DND-41 (cell line): ENCODE results near the gene VAX1.

Experiments used
- ATAC-seq: fragments of 200-7000 bp; cut with Tn5 transposase; 3 replicates; pipeline ENCODE4 v1.9.1; 2021; ENCODE audit warnings: low read depth; ENCODE audit not compliant: insufficient read depth
- DNase-seq: peaks from one replicate; pipeline ENCODE4 v3.0.0-alpha.2; 2020
- H2AFZ ChIP-seq: 2 replicates; pipeline ENCODE4 v1.6.0; 2012; ENCODE audit warnings: low read depth, low read length
- H3K27ac ChIP-seq: 2 replicates; pipeline ENCODE4 v1.5.1; 2012; ENCODE audit warnings: low read length, inconsistent platforms
- H3K27me3 ChIP-seq: fragments of 200-600 bp; sonication (generic); 2 replicates; pipeline ENCODE4 v1.6.0; 2012; ENCODE audit warnings: low read length, mild to moderate bottlenecking, inconsistent platforms; ENCODE audit not compliant: insufficient read depth, poor library complexity
- H3K36me3 ChIP-seq: 2 replicates; pipeline ENCODE4 v1.5.1; 2012; ENCODE audit warnings: low read length, inconsistent platforms; ENCODE audit not compliant: insufficient read depth
- H3K4me1 ChIP-seq: 2 replicates; pipeline ENCODE4 v1.5.1; 2012; ENCODE audit warnings: mild to moderate bottlenecking, low read length; ENCODE audit not compliant: insufficient read depth
- H3K4me2 ChIP-seq: 2 replicates; pipeline ENCODE4 v1.6.0; 2012; ENCODE audit warnings: mild to moderate bottlenecking, moderate library complexity, low read length, inconsistent platforms; ENCODE audit not compliant: insufficient read depth
- H3K4me3 ChIP-seq, 2 experiments: fragments of 200-600 bp in 1 of 2; shearing (Covaris generic) in 1 of 2; 2 replicates each; pipeline ENCODE4 v1.5.1; 2012 to 2016; ENCODE audit warnings: inconsistent platforms in 2 of 2, low read length in 2 of 2, mild to moderate bottlenecking in 2 of 2, low read depth in 1 of 2, moderate library complexity in 1 of 2
- H3K79me2 ChIP-seq: 2 replicates; pipeline ENCODE4 v1.6.0; 2012; ENCODE audit warnings: low read length, inconsistent platforms; ENCODE audit not compliant: insufficient read depth
- H3K9ac ChIP-seq: 2 replicates; pipeline ENCODE4 v1.6.0; 2012; ENCODE audit warnings: low read depth, mild to moderate bottlenecking, inconsistent platforms, low read length, moderate library complexity
- H3K9me3 ChIP-seq: 2 replicates; pipeline ENCODE4 v1.5.1; 2012; ENCODE audit warnings: low read length, moderate library complexity, mild to moderate bottlenecking, inconsistent platforms; ENCODE audit not compliant: insufficient read depth, severe bottlenecking
- H4K20me1 ChIP-seq: 2 replicates; pipeline ENCODE4 v1.6.0; 2012; ENCODE audit warnings: low read length; ENCODE audit not compliant: insufficient read depth
- EZH2 ChIP-seq: IDR thresholded peaks from 3 replicates; pipeline ENCODE4 v1.6.1; 2012; ENCODE audit warnings: borderline replicate concordance, low read depth, mild to moderate bottlenecking, moderate library complexity, low read length, inconsistent platforms; ENCODE audit not compliant: severe bottlenecking
- TF ChIP-seq, protein P1 (sequence below): IDR thresholded peaks from 2 replicates; pipeline ENCODE4 v1.5.1; 2012; ENCODE audit warnings: borderline replicate concordance, low read length, moderate library complexity, mild to moderate bottlenecking; ENCODE audit not compliant: poor library complexity, severe bottlenecking; ENCODE audit errors: extremely low read depth

Gene VAX1

DNA sequence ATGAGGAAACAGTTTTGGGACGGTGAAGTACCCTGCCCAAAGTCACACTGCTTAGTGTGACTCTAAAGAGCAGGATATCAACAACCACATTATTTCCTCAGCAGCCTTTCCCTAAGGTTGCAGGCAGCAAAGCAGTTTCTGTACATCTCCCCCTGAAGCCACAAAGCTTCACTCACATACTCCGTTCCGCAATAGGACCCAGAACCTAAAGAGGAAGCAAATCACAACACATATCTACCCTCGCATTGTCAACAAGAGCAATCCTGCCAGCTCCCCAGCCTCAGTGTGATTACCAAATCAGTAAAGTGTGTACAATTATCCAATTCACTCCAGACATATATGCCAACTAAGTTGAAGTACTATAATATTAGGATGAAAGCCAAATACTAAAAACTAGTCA lies 30.8 kb downstream of the VAX1 start:
- H3K27me3 ChIP-seq, result no peaks in the 10 kb centered on the region
- no peak overlapping the region for H3K9ac ChIP-seq
- no peaks in the 10 kb centered on the region for H4K20me1 ChIP-seq
- ATAC-seq (no peak), DNase-seq (no peak)
- no peak overlapping the region for H3K27ac ChIP-seq
- no peaks in the 10 kb centered on the region for H3K36me3 ChIP-seq
- H3K9me3 ChIP-seq, result no peaks in the 10 kb centered on the region
- TF ChIP-seq EZH2, result no peak
- TF ChIP-seq, protein P1, sequence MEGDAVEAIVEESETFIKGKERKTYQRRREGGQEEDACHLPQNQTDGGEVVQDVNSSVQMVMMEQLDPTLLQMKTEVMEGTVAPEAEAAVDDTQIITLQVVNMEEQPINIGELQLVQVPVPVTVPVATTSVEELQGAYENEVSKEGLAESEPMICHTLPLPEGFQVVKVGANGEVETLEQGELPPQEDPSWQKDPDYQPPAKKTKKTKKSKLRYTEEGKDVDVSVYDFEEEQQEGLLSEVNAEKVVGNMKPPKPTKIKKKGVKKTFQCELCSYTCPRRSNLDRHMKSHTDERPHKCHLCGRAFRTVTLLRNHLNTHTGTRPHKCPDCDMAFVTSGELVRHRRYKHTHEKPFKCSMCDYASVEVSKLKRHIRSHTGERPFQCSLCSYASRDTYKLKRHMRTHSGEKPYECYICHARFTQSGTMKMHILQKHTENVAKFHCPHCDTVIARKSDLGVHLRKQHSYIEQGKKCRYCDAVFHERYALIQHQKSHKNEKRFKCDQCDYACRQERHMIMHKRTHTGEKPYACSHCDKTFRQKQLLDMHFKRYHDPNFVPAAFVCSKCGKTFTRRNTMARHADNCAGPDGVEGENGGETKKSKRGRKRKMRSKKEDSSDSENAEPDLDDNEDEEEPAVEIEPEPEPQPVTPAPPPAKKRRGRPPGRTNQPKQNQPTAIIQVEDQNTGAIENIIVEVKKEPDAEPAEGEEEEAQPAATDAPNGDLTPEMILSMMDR, result no peak
- H3K4me1 ChIP-seq, result no peaks in the 10 kb centered on the region
- no peak overlapping the region for H3K4me2 ChIP-seq
- no peak overlapping the region for H3K4me3 ChIP-seq
- H2AFZ ChIP-seq, result no peak overlapping the region
- no peaks in the 10 kb centered on the region for H3K79me2 ChIP-seq

DNA sequence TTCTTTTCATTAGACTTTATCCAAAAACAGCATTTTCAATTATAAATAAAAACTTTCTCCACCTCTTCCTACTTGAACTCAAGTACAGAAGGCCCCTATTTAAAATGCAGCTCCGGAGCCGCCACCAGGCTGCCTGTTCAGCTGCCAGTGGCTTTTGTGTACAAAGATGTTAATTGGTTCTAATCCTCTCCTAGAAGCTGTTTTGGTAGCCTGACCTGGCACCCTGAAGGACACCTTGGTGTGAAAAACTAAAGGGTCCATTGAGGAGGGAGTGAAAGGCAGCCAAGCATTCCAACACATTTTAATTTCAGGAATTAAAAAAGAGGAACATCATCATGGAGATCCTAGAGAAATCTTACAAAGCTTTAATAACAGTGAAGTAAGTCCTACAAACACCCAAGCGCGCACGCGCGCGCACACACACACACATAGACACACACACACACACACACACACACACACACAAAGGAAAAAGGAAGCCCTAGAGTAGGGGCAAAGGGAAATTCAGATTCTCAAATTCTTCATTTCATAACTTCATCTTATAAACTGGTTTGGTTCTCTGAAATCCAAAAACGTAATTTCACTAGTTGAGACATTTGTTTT lies 41.4 kb downstream of the VAX1 start:
- no peak overlapping the region for H2AFZ ChIP-seq
- DNase-seq, result no peak

GRCh38 chr10:117094856-117095255 lies 43.2 kb downstream of the VAX1 start:
- Histone ChIP-seq H3K9ac (no peak overlapping the region), H3K4me1 (no peaks in the 10 kb centered on the region), H2AFZ (no peak overlapping the region), H3K27ac (no peak overlapping the region), H3K4me2 (no peak overlapping the region), H3K9me3 (no peaks in the 10 kb centered on the region), H3K79me2 (no peaks in the 10 kb centered on the region), H4K20me1 (no peaks in the 10 kb centered on the region), H3K36me3 (no peaks in the 10 kb centered on the region), H3K4me3 (no peak overlapping the region), H3K27me3 (no peaks in the 10 kb centered on the region)
- no peak for DNase-seq
- TF ChIP-seq, protein P1, result no peak
- no peak for TF ChIP-seq EZH2
- ATAC-seq, result no peak

More for the DNA sequence above, 41.4 kb downstream of the VAX1 start:
- Histone ChIP-seq H3K27me3 (no peaks in the 10 kb centered on the region), H3K4me1 (no peaks in the 10 kb centered on the region), H3K4me2 (no peak overlapping the region), H3K9ac (no peak overlapping the region), H3K27ac (no peak overlapping the region), H3K4me3 (no peak overlapping the region), H3K9me3 (no peaks in the 10 kb centered on the region), H4K20me1 (no peaks in the 10 kb centered on the region), H3K79me2 (no peaks in the 10 kb centered on the region), H3K36me3 (no peaks in the 10 kb centered on the region)
- no peak for ATAC-seq
- TF ChIP-seq, protein P1, result no peak
- no peak for TF ChIP-seq EZH2
